HG03520 (cell line): ENCODE results near the gene CLCF1.
"Not testable (repeated sequence)": the region's sequence is repeated elsewhere in the genome, so short reads cannot be mapped to it uniquely, and the experiment has no call there.

Experiments
- ATAC-seq: cut with Tn5 transposase; IDR thresholded peaks from one replicate; pipeline ENCODE4 v1.9.1; 2021; ENCODE audit warnings: mild to moderate bottlenecking, moderate library complexity; ENCODE audit not compliant: unreplicated experiment

The CLCF1 gene

DNA sequence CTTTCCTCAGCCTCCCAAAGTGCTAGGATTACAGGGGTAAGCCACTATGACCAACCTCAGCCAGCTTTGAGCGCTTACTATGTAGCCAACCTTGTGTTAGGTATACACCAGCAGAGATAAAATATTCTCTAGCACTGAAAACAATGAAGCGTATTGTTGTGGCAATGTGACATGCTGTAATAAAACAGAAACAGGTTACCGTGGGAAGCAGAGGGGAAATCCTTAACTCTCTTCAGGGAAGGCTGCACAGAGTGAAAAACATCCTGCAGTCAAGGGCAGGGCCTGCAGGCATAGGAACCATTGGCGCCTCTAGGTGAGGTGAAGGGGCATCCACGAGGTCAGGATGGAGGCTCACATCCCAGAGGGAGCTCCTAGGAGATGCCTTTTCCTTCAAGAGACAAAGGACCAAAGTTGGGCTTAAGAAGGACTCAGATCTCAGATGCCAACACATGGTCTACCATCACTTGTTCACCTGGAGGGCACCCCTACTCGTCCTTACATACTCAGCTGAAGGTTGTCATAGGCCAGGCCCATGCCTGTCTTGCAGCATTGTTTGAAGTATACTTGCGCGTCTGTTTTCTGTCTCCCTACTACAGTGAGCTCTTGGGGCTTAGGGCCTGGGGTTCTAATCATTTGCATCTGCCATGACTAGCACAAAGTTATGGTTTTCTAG, 28.0 kb downstream of the CLCF1 start:
- ATAC-seq, result no peak

GRCh38 chr11:67344264-67344663, 29.1 kb downstream of the CLCF1 start:
- no peak for ATAC-seq

DNA sequence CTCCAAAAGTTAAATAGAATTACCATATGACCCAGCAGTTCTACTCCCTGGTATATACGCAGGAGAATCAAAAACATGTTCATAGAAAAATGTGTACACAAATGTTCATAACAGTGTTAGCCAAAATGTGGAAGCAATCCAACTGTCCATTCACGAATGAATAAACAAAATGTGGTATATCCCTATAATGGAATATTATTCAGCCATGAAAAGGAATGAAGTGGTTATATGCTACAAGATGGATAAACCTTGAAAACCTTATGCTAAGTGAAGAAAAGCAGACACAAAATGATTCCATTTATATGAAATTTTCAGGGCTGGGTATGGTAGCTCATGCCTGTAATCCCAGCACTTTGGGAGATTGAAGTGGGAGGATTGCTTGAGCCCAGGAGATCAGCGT, 36.1 kb downstream of the CLCF1 start:
- no peak for ATAC-seq

GRCh38 chr11:67332081-67332691, 41.2 kb downstream of the CLCF1 start:
- no peak for ATAC-seq

GRCh38 chr11:67323526-67323925, 49.9 kb downstream of the CLCF1 start:
- no peak for ATAC-seq

- ATAC-seq, result no peak
Measured at GRCh38 chr11:67322049-67322448, 51.3 kb downstream of the CLCF1 start.

GRCh38 chr11:67321313-67321871, 52.0 kb downstream of the CLCF1 start:
- no peak for ATAC-seq

DNA sequence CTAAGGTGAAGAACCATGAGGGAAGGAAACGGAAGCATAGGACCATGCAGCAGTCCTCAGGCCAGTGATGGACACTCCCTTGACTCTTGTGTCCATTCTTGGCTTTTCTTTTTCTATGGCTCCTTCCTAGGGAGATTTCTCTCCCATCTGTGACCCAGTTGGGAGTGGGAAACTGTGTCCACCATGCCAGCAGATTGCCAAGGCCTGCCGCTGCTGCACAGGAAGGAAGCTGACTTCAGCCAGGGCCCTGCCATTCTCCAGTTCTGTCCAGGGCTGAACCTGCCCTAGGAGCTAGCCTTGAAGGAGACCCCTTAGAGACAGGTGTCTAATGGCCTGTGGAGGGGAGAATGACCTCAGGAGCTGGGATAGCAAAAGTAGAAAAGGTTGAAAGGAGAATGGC, 52.7 kb downstream of the CLCF1 start:
- no peak for ATAC-seq

- no peak for ATAC-seq
Measured at GRCh38 chr11:67320011-67320410, 53.4 kb downstream of the CLCF1 start.

DNA sequence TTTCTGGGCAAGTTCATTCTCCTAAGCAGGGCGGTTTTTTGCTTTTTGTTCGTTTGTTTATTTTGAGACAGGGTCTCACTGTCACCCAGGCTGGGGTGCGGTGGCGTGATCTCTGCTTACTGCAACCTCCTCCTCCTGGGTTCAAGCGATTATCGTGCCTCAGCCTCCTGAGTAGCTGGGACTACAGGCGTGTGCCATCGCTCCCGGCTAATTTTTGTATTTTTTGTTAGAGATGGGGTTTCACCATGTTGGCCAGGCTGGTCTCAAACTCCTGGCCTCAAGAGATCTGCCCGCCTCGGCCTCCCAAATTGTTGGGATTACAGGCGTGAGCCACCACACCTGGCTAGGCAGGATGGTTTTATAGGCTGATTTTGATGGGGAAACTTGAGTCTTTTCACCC, 54.5 kb downstream of the CLCF1 start:
- ATAC-seq, result not testable (repeated sequence)

DNA sequence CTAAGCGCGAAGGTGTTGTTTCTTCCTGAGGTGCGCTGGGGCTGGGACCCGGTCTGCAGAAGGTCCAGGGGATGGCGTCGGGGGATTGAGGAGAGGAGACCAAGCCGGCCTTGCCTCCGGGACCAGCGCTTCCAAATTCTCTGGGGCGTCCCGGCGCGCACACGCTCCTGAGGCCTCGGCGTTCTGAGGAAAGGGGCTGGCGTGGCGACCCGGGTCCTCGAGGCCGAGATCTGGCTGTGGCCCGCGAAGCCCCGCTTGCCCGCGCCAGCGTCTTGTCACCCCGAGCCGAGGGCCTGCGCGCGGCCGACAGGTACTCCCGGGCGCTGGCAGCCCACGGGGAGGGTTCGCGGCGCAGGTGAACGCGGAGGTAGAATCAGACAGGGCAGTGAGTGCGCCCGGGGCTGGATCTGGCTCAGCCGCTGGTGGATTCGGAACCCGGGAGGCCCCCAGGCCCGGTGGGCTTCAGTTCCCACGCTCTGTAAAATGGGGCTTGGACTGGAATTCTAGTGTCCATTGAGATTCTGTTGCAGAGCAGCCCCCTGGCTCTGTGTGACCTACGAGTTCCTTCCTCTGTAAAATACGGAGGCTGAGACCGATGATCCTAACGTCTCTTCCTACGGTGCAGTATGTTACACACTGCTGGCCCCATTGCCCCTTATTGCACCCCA, 55.4 kb downstream of the CLCF1 start:
- ATAC-seq, result no peak

DNA sequence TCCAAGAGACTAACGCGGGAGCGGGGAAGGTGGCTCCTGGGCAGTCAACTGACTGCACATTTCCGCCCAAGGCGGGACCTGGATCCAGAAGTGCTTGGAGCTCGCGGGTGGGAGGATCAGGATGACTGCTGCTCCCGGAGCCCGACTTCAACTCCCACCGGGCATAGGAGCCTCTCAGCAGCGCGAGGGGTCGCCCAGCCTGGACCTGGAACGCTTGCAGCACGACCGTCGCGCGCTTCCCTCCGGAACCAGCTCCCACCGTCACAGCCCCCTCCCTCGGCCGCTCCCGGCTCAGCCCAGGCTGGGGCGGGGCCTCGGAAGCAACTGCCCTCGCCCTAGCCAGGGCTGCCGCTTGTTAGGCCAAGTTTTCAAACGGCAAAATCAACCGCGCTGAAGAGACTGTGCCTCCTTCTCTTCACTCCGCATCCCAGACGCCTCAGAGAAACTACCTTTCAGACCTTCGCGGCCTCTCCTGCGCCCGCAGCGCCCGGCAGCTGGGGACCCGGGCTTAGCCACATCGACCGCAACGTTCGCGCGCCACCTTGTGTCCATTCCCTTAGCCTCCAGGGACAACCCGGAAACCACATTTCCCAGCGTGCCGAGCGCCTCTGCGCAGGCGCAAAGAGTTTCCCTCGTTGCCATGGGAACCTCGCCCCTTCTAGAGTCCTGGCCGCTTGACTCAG, 56.1 kb downstream of the CLCF1 start:
- peak; percentile 75 for ATAC-seq

- no peak for ATAC-seq
Measured at GRCh38 chr11:67316882-67317204, 56.6 kb downstream of the CLCF1 start.

- no peak for ATAC-seq
Measured at GRCh38 chr11:67315325-67315909, 58.0 kb downstream of the CLCF1 start.

DNA sequence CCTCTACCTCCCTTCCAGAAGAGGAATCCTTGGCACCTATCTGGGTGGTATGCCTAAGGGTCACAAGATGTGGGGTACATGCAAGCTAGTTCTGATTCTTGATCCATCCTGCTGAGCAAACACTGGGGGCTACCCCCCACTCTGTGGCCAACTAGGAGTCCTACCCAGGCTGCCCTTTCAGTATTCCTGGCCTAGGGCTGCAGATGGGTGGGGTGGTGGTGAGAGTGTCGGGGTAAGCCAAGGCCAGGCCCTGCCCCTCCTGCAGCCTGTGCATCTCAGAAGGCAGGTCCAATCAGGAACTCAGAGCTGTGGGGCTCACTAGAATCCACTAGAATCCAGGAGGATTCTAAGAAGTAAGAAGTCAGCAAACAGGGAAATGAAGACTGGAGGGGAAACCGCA, 59.2 kb downstream of the CLCF1 start:
- ATAC-seq, result no peak
